ENCODE results near the gene SLC9C1.

SLC9C1 gene

DNA sequence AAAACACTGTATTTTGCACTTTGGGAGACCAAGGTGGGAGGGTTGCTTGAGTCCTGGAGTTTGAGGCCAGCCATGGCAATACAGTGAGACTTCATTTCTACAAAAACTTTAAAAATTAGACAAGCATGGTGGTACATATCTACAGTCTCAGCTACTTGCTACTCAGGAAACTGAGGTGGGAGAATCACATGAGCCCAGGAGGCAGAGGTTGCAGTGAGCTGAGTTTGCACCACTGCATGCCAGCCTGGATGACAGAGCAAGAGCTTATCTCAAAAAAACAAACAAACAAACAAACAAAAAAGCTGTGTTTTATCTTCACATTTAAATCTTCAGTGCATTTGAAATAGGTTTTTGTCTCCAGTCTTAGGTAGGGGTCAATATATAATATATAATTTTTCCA, 4.8 kb upstream of the SLC9C1 start:
- no peak for DNase-seq (ENCODE audit: low spot score)
- TF ChIP-seq CTCF (IDR thresholded peaks at IDR 0.05; ENCODE audit: extremely low read depth, insufficient read depth, missing control alignments) = no peak
- in situ Hi-C loops (cut with MboI; ENCODE audit: low pct_unique_long_range_greater_than_20kb, low sequenced_read_pairs, unreplicated experiment) = loop anchor here (10.0 kb wide), 1 partner anchor 164 kb away; the partner anchor contains the start of gene GCSAM

GRCh38 chr3:112297714-112298113, 3.7 kb upstream of the SLC9C1 start:
- peak; percentile 3 for TF ChIP-seq CTCF (IDR thresholded peaks at IDR 0.05; ENCODE audit: extremely low read depth, insufficient read depth, missing control alignments)
- DNase-seq (ENCODE audit: low spot score) = no peak
- in situ Hi-C loops (cut with MboI; ENCODE audit: low pct_unique_long_range_greater_than_20kb, low sequenced_read_pairs, unreplicated experiment) = loop anchor here (10.0 kb wide), 1 partner anchor 163 kb away; the partner anchor contains the start of gene GCSAM

- in situ Hi-C loops (cut with MboI; ENCODE audit: low pct_unique_long_range_greater_than_20kb, low sequenced_read_pairs, unreplicated experiment) = no loop called here
- DNase-seq (ENCODE audit: low spot score) = no peak
- no peak for TF ChIP-seq CTCF (IDR thresholded peaks at IDR 0.05; ENCODE audit: extremely low read depth, insufficient read depth, missing control alignments)
These were observed 5.0 kb downstream of the SLC9C1 start for GRCh38 chr3:112289011-112289410.

DNA sequence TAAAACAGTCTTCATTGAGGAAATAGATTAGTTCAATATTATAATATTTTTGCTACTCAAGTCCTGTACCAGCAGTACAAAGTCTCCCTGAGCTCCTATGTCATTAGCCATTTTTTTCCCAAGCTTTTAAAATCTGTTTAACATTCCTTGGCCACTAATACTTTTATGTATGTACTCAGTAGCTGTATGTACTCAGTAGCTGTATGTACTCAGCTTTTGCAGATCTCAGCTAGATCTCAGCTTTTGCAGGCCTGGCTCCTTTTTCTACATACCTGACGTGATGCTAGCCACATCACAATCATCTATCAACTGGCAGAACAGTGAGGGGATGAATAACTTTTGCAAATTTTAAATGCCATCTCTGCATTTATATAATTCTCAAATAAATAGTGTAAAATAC, 13.8 kb downstream of the SLC9C1 start:
- DNase-seq (ENCODE audit: low spot score) = no peak
- TF ChIP-seq CTCF (IDR thresholded peaks at IDR 0.05; ENCODE audit: extremely low read depth, insufficient read depth, missing control alignments) = no peak
- in situ Hi-C loops (cut with MboI; ENCODE audit: low pct_unique_long_range_greater_than_20kb, low sequenced_read_pairs, unreplicated experiment) = no loop called here

- TF ChIP-seq CTCF (IDR thresholded peaks at IDR 0.05; ENCODE audit: extremely low read depth, insufficient read depth, missing control alignments) = no peak
- no peak for DNase-seq (ENCODE audit: low spot score)
- in situ Hi-C loops (cut with MboI; ENCODE audit: low pct_unique_long_range_greater_than_20kb, low sequenced_read_pairs, unreplicated experiment) = no loop called here
These were observed 20.5 kb downstream of the SLC9C1 start for GRCh38 chr3:112273536-112273935.

- in situ Hi-C loops (cut with MboI; ENCODE audit: low pct_unique_long_range_greater_than_20kb, low sequenced_read_pairs, unreplicated experiment) = no loop called here
- TF ChIP-seq CTCF (IDR thresholded peaks at IDR 0.05; ENCODE audit: extremely low read depth, insufficient read depth, missing control alignments) = no peak
- no peak for DNase-seq (ENCODE audit: low spot score)
These were observed 32.3 kb downstream of the SLC9C1 start for GRCh38 chr3:112261742-112262141.

- no peak for TF ChIP-seq CTCF (IDR thresholded peaks at IDR 0.05; ENCODE audit: extremely low read depth, insufficient read depth, missing control alignments)
- in situ Hi-C loops (cut with MboI; ENCODE audit: low pct_unique_long_range_greater_than_20kb, low sequenced_read_pairs, unreplicated experiment) = no loop called here
- DNase-seq (ENCODE audit: low spot score) = no peak
These were observed 33.5 kb downstream of the SLC9C1 start for GRCh38 chr3:112260563-112260962.

Measured in GM13977 (cell line).